ENCODE results near the gene KLHL1. TPM values are rescaled to one million over a fixed set of nuclear protein-coding genes. Genes with fewer than 3 reads are reported as not detected.

KLHL1 gene
- total RNA-seq, 1 experiment from 2014 or later, result not detected

- H3K4me1 Mint-ChIP-seq (ENCODE audit: low read depth, unreplicated experiment), result no peaks in the 10 kb centered on the region
- no peak overlapping the region for H3K4me3 Mint-ChIP-seq (ENCODE audit: low read depth, unreplicated experiment)
- no TSS peak for BruUV-seq (replicated peaks)
- intact Hi-C loops (cut with micrococcal nuclease; ENCODE audit: unreplicated experiment), result loop anchor here (10.0 kb wide), 1 partner anchor 475 kb away; no protein-coding TSS in a partner anchor
- no peaks in the 10 kb centered on the region for H3K9me3 Mint-ChIP-seq (ENCODE audit: low read depth, unreplicated experiment)
- no peak for DNase-seq
- TF ChIP-seq CTCF (IDR thresholded peaks at IDR 0.05; ENCODE audit: unreplicated experiment), result no peak
- no peak overlapping the region for H3K27ac Mint-ChIP-seq (ENCODE audit: unreplicated experiment)
- CTCF ChIA-PET, result no interaction called here
- H3K27me3 Mint-ChIP-seq (ENCODE audit: unreplicated experiment), result no peaks in the 10 kb centered on the region
- H3K36me3 Mint-ChIP-seq (ENCODE audit: insufficient read depth, unreplicated experiment), result no peaks in the 10 kb centered on the region
These were observed 18.1 kb downstream of the KLHL1 start for GRCh38 chr13:70090036-70090723.

- CTCF ChIA-PET, result no interaction called here
- H3K4me3 Mint-ChIP-seq (ENCODE audit: low read depth, unreplicated experiment), result no peak overlapping the region
These were observed 19.3 kb downstream of the KLHL1 start for GRCh38 chr13:70088926-70089325.

GRCh38 chr13:70087247-70087646, 21.0 kb downstream of the KLHL1 start:
- Mint-ChIP-seq H3K4me1 (ENCODE audit: low read depth, unreplicated experiment) (no peaks in the 10 kb centered on the region), H3K4me3 (ENCODE audit: low read depth, unreplicated experiment) (no peak overlapping the region), H3K36me3 (ENCODE audit: insufficient read depth, unreplicated experiment) (no peaks in the 10 kb centered on the region), H3K27me3 (ENCODE audit: unreplicated experiment) (no peaks in the 10 kb centered on the region), H3K9me3 (ENCODE audit: low read depth, unreplicated experiment) (no peaks in the 10 kb centered on the region), H3K27ac (ENCODE audit: unreplicated experiment) (no peak overlapping the region)
- intact Hi-C loops (cut with micrococcal nuclease; ENCODE audit: unreplicated experiment), result no loop called here
- no peak for TF ChIP-seq CTCF (IDR thresholded peaks at IDR 0.05; ENCODE audit: unreplicated experiment)
- no peak for DNase-seq
- BruUV-seq (replicated peaks), result no TSS peak
- CTCF ChIA-PET, result interaction anchor here (0.7 kb wide), 1 partner anchor 1358 kb away, joined by 3 read pairs; no protein-coding TSS in a partner anchor

More at GRCh38 chr13:70088926-70089325, 19.3 kb downstream of the KLHL1 start:
- no peak for DNase-seq
- H3K9me3 Mint-ChIP-seq (ENCODE audit: low read depth, unreplicated experiment), result no peaks in the 10 kb centered on the region
- no peaks in the 10 kb centered on the region for H3K36me3 Mint-ChIP-seq (ENCODE audit: insufficient read depth, unreplicated experiment)
- intact Hi-C loops (cut with micrococcal nuclease; ENCODE audit: unreplicated experiment), result no loop called here
- no peaks in the 10 kb centered on the region for H3K4me1 Mint-ChIP-seq (ENCODE audit: low read depth, unreplicated experiment)
- no peak overlapping the region for H3K27ac Mint-ChIP-seq (ENCODE audit: unreplicated experiment)
- no peaks in the 10 kb centered on the region for H3K27me3 Mint-ChIP-seq (ENCODE audit: unreplicated experiment)
- no TSS peak for BruUV-seq (replicated peaks)
- no peak for TF ChIP-seq CTCF (IDR thresholded peaks at IDR 0.05; ENCODE audit: unreplicated experiment)

DNA sequence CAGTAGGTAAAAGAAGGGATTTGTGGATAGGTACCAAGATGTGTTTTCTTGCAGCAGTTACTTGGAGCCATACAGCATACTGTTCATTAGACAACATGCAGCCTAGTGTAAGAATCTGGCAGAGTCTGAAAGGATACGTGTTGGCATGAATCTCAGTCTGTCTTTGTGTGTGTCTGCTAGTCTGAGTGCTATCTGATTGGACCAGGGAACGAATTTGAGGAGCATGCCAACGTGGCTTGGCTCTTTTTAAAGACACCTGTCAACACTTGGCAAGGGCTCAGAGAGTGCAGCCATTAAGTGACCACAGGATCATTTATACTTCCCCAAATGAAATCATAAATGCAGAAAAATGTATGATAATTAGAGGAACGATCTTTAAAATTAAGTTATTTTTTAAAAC, 28.2 kb downstream of the KLHL1 start:
- Mint-ChIP-seq H3K4me1 (ENCODE audit: low read depth, unreplicated experiment) (no peaks in the 10 kb centered on the region), H3K9me3 (ENCODE audit: low read depth, unreplicated experiment) (no peaks in the 10 kb centered on the region), H3K4me3 (ENCODE audit: low read depth, unreplicated experiment) (no peak overlapping the region), H3K27me3 (ENCODE audit: unreplicated experiment) (no peaks in the 10 kb centered on the region), H3K27ac (ENCODE audit: unreplicated experiment) (no peak overlapping the region), H3K36me3 (ENCODE audit: insufficient read depth, unreplicated experiment) (no peaks in the 10 kb centered on the region)
- TF ChIP-seq CTCF (IDR thresholded peaks at IDR 0.05; ENCODE audit: unreplicated experiment), result no peak
- no TSS peak for BruUV-seq (replicated peaks)
- DNase-seq, result no peak
- intact Hi-C loops (cut with micrococcal nuclease; ENCODE audit: unreplicated experiment), result no loop called here
- CTCF ChIA-PET, result no interaction called here
